Kasumi-1 (cell line): ENCODE results near the gene ALPG.
"Not testable (repeated sequence)": the region's sequence is repeated elsewhere in the genome, so short reads cannot be mapped to it uniquely, and the experiment has no call there.

Source experiments
- DNase-seq, 2 experiments: peaks; one replicate each; lab custom pipeline; 2025; lab: John Stamatoyannopoulos, UW

Gene ALPG

GRCh38 chr2:232396683-232397082 lies 10.0 kb upstream of the ALPG start:
- no peak for DNase-seq

GRCh38 chr2:232398293-232399034 lies 8.2 kb upstream of the ALPG start:
- DNase-seq: no peak

- DNase-seq: no peak
Observed at GRCh38 chr2:232400256-232401015, 6.2 kb upstream of the ALPG start.

GRCh38 chr2:232402518-232402917 lies 4.1 kb upstream of the ALPG start:
- DNase-seq: no peak

GRCh38 chr2:232405943-232406510 lies 617 bp upstream of the ALPG start:
- no peak for DNase-seq

- DNase-seq: not testable (repeated sequence)
Observed at GRCh38 chr2:232407428-232408150, 945 bp downstream of the ALPG start.

- not testable (repeated sequence) for DNase-seq
Observed at GRCh38 chr2:232408269-232408668, 1.6 kb downstream of the ALPG start.

GRCh38 chr2:232409617-232410016 lies 3.0 kb downstream of the ALPG start:
- DNase-seq: not testable (repeated sequence)

GRCh38 chr2:232410238-232410900 lies 3.7 kb downstream of the ALPG start:
- DNase-seq: no peak

GRCh38 chr2:232411901-232412629 lies 5.4 kb downstream of the ALPG start:
- DNase-seq: no peak

- no peak for DNase-seq
Observed at GRCh38 chr2:232412986-232413385, 6.3 kb downstream of the ALPG start.

GRCh38 chr2:232415138-232415690 lies 8.6 kb downstream of the ALPG start:
- no peak for DNase-seq

GRCh38 chr2:232415736-232416520 lies 9.3 kb downstream of the ALPG start:
- no peak for DNase-seq

GRCh38 chr2:232416521-232417470 lies 10.2 kb downstream of the ALPG start:
- no peak for DNase-seq

GRCh38 chr2:232417489-232417888 lies 10.8 kb downstream of the ALPG start:
- no peak for DNase-seq

GRCh38 chr2:232418056-232418455 lies 11.4 kb downstream of the ALPG start:
- no peak for DNase-seq

GRCh38 chr2:232418466-232419244 lies 12.0 kb downstream of the ALPG start:
- peak; percentile 0 to 2 for DNase-seq
